GM12878 (cell line): ENCODE data around the gene CSRP1. TPM values are rescaled to one million over a fixed set of nuclear protein-coding genes. Genes with fewer than 3 reads are reported as not detected.

Experiments
- ATF7 ChIP-seq: fragments of 450-650 bp; IDR thresholded peaks from 2 replicates; pipeline ENCODE4 v1.6.1; 2016; ENCODE audit warnings: low read depth, mild to moderate bottlenecking
- BACH1 ChIP-seq: fragments of 450-650 bp; IDR thresholded peaks from 2 replicates; pipeline ENCODE4 v1.6.1; 2017; ENCODE audit warnings: mild to moderate bottlenecking, borderline replicate concordance
- CEBPZ ChIP-seq: fragments of 150-350 bp; IDR thresholded peaks from 2 replicates; pipeline ENCODE4 v1.6.1; 2016; ENCODE audit warnings: low read depth, low read length
- E4F1 ChIP-seq: fragments of 450-650 bp; IDR thresholded peaks from 2 replicates; pipeline ENCODE4 v1.6.1; 2018; ENCODE audit warnings: borderline replicate concordance, mild to moderate bottlenecking; ENCODE audit not compliant: partially characterized antibody
- GATAD2B ChIP-seq: fragments of 450-650 bp; conservative IDR thresholded peaks from 2 replicates; pipeline ENCODE4 v1.6.1; 2017; ENCODE audit warnings: low read depth, mild to moderate bottlenecking, moderate library complexity
- IKZF2 ChIP-seq, 2 experiments: fragments of 450-650 bp; IDR thresholded peaks; 2 replicates each; pipeline ENCODE4 v1.6.1; 2017; ENCODE audit warnings: mild to moderate bottlenecking in 2 of 2, moderate library complexity in 2 of 2
- IRF5 ChIP-seq: fragments of 450-650 bp; IDR thresholded peaks from 2 replicates; pipeline ENCODE4 v1.6.1; 2017; ENCODE audit warnings: borderline replicate concordance
- MTA3 ChIP-seq: IDR thresholded peaks from 2 replicates; pipeline ENCODE4 v1.6.1; 2012; ENCODE audit warnings: low read length, inconsistent platforms, borderline replicate concordance
- NFIC ChIP-seq: IDR thresholded peaks from 2 replicates; pipeline ENCODE4 v1.6.1; 2012; ENCODE audit warnings: low read depth, mild to moderate bottlenecking, inconsistent platforms, low read length, moderate library complexity
- NKRF ChIP-seq: fragments of 450-650 bp; conservative IDR thresholded peaks from 2 replicates; pipeline ENCODE4 v1.6.1; 2017; ENCODE audit warnings: mild to moderate bottlenecking, moderate library complexity
- NR2C1 ChIP-seq: fragments of 450-650 bp; IDR thresholded peaks from 2 replicates; pipeline ENCODE4 v1.6.1; 2017; ENCODE audit warnings: antibody characterized with exemption, mild to moderate bottlenecking, moderate library complexity
- RBBP5 ChIP-seq: fragments of 200-600 bp; sonication (generic); conservative IDR thresholded peaks from 2 replicates; pipeline ENCODE4 v1.6.1; 2016
- SKIL ChIP-seq: fragments of 450-650 bp; IDR thresholded peaks from 2 replicates; pipeline ENCODE4 v1.6.1; 2017; ENCODE audit warnings: mild to moderate bottlenecking, low read depth, inconsistent platforms; ENCODE audit not compliant: poor library complexity, severe bottlenecking
- STAT3 ChIP-seq: IDR thresholded peaks from 2 replicates; pipeline ENCODE4 v1.6.1; 2011; ENCODE audit warnings: low read depth, low read length, improper control_type of control experiment
- TCF12 ChIP-seq: IDR thresholded peaks from 2 replicates; pipeline ENCODE4 v1.6.1; 2011; ENCODE audit warnings: low read depth, mild to moderate bottlenecking, low read length
- USF2 ChIP-seq: IDR thresholded peaks from 2 replicates; pipeline ENCODE4 v1.6.1; 2011; ENCODE audit warnings: low read depth, low read length, improper control_type of control experiment, borderline replicate concordance
- polyA plus RNA-seq, 11 experiments: library from polyadenylated mRNA; depleted of rRNA in 4 of 11; unstranded in 6 of 11; stranded (reverse) in 5 of 11; fragments of >200 nt; fragmentation: Nextera tagmentation in 4 of 11; fragmentation: Illumina TruSeq in 1 of 11; extraction: Ambion mirVana in 4 of 11; extraction: Trizol in 1 of 11; gene quantifications; 1 replicate in 1 of 11; 2 replicates in 10 of 11; pipeline versions ENCODE4 v1.2.1 to v1.2.3, GENCODE V29; 2011 to 2016; ENCODE audit warnings: inconsistent platforms in 2 of 11, missing spikeins in 2 of 11, low read depth in 1 of 11
- total RNA-seq, 4 experiments: library from RNA; depleted of rRNA in 3 of 4; stranded (reverse); fragments of >200 nt in 3 of 4; fragmentation: Illumina TruSeq in 1 of 4; extraction: Trizol in 1 of 4; gene quantifications; 2 replicates each; pipeline versions ENCODE4 v1.2.1 to v1.2.3, GENCODE V29; 2013 to 2021

CSRP1 gene
- total and polyA plus RNA-seq, 10 of the 15 experiments (the other 5 are each of a cell fraction or from before 2014, with no cell fraction given), result 23.4 to 99.2 (median 80.7) TPM

GRCh38 chr1:201506557-201507359, at the start of gene CSRP1 (continued):
- TF ChIP-seq NKRF, result peak; percentile 87
- no peak for TF ChIP-seq MTA3
- no peak for TF ChIP-seq STAT3
- peak; percentile 72 for TF ChIP-seq ATF7
- TF ChIP-seq E4F1, result no peak
- TF ChIP-seq USF2, result no peak
- peak; percentile 82 for TF ChIP-seq TCF12
- peak; percentile 94 for TF ChIP-seq GATAD2B
- TF ChIP-seq SKIL, result no peak
- TF ChIP-seq RBBP5, result no peak
- TF ChIP-seq NFIC, result no peak
- peak in 1 of 2 experiments; percentile 57; a peak in 2 of 4 replicates for TF ChIP-seq IKZF2 (IDR thresholded peaks at IDR 0.05)
- TF ChIP-seq CEBPZ, result no peak
- TF ChIP-seq BACH1, result peak; percentile 87
- TF ChIP-seq NR2C1, result 0 out of 2 replicates have a peak, but pooled peaks have one; percentile 51
- no peak for TF ChIP-seq IRF5
